ENCODE data around the gene HLA-DOA.

The HLA-DOA gene

DNA sequence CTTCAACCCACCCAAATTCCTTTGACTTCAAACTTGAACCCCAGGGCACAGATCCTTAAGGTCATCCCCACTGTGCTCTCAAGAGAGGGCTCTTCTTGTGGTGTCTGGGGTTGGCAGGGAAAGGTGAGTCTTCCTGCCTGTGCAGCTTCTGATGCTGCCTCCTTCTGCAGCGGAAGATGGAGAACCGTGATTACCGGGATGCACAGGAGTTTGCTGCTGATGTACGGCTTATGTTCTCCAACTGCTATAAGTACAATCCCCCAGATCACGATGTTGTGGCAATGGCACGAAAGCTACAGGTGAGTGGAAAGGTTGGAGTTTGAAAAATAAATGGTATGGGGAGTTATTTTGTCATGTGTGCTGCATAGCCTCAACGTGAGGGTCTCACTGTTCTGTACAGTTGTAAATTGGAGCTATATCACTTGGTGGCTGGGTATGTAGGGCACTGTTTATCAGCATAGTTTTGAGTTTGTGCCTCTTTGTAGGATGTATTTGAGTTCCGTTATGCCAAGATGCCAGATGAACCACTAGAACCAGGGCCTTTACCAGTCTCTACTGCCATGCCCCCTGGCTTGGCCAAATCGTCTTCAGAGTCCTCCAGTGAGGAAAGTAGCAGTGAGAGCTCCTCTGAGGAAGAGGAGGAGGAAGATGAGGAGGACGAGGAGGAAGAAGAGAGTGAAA lies 32.0 kb downstream of the HLA-DOA start:
- no peak for DNase-seq

DNA sequence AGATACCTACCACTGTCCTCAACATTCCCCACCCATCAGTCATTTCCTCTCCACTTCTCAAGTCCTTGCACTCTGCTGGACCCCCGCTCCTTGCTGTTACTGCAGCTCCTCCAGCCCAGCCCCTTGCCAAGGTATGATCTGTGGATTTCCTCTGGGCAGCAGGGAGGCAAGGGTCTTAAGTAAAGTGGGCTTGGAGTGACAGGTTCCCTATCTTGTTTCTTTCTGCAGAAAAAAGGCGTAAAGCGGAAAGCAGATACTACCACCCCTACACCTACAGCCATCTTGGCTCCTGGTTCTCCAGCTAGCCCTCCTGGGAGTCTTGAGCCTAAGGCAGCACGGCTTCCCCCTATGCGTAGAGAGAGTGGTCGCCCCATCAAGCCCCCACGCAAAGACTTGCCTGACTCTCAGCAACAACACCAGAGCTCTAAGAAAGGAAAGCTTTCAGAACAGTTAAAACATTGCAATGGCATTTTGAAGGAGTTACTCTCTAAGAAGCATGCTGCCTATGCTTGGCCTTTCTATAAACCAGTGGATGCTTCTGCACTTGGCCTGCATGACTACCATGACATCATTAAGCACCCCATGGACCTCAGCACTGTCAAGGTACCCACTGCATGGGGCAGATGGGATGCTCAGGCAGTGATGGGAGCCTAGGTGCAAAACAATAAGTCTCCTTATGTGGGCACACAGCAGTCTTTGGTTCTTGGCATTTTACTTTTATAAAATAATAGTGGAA lies 32.9 kb downstream of the HLA-DOA start:
- no peak for DNase-seq

GRCh38 chr6:32975886-32976285 lies 33.5 kb downstream of the HLA-DOA start:
- no peak for DNase-seq

DNA sequence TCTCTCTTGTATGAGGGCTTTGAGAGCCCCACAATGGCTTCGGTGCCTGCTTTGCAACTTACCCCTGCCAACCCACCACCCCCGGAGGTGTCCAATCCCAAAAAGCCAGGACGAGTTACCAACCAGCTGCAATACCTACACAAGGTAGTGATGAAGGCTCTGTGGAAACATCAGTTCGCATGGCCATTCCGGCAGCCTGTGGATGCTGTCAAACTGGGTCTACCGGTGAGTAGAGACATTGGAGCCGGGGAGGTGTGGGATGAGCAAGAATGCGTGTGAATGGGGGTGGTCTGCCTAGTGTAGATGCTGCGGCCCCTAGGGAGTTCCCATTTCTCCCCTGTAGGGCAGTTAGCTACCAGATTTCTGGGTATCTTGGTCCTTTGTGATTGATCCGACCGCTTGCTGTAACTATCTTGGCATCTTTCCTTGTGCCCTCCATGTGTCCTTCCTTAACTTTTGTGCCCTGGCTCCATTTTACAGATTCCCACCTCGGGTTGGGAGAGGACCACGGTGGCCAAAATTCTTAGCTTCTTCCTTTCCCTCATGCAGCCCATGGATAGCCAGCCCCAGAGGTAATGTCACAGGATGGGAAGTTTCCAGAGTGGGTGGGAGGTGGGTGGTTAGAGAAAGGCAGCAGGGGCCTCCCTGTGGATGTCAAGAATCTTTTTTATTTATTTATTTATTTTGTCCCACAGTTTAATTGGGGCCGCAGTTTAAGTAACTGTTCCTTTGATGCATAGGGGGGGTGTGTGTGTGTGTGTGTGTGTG lies 34.7 kb downstream of the HLA-DOA start:
- DNase-seq = no peak

DNA sequence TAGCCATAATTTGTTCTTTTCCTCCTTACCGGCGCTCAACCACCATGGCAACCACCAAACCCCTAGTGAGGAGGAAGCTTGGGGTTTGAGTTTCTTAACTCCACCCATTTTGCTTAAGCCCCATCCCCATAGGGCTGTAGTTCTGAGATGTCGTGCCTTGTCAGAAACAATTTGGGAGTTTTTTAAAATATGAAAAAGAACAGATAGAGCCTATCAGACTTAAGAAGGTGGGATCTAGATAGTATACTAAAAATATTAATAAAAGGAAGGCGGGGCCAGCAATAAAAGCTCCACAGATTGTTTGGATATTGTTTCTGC lies 35.4 kb downstream of the HLA-DOA start:
- DNase-seq = peak in 1 of 2 donors; percentile 71

DNA sequence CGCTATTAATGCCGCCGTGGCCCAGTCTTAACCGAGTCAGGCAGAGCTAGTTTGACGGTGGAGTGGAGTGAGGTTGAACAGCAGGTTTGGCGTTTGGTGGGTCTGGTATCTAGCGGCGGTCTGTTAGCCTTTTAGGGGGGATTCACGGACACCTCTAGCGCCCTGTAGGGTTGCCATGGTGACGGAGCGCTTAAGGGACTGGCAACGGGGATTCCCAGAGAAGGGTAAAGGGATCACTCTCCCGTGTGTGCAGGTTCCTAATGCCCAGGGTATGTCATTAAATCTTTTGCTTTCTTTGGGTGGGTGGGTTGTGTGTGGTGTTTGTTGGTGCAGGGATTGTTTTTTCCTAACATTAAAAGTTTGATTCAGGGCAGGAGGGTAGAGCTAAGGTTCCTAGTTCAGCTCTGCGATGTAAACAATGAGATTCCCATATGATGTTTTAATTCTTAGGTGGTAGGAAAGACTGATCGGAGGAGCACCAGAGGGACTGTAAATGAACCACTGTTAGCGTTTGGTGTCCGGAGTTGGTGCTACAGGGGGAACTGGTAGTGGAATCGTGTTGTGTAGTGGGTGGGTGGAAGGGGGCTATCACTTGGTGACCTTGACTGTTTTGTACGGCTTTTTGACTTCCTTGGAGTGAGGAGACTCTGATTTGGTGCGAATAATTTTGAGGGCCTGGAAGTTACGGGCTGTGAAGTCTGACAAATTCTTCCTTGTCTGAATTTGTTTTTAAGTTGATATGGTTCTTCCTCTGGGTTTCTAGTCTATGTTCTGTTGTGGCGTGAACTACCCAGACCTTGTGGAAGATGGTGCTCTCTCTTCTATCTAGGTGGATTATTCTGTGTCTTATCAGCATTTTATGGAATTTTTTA lies 36.0 kb downstream of the HLA-DOA start:
- DNase-seq = peak; percentile 71 to 80

DNA sequence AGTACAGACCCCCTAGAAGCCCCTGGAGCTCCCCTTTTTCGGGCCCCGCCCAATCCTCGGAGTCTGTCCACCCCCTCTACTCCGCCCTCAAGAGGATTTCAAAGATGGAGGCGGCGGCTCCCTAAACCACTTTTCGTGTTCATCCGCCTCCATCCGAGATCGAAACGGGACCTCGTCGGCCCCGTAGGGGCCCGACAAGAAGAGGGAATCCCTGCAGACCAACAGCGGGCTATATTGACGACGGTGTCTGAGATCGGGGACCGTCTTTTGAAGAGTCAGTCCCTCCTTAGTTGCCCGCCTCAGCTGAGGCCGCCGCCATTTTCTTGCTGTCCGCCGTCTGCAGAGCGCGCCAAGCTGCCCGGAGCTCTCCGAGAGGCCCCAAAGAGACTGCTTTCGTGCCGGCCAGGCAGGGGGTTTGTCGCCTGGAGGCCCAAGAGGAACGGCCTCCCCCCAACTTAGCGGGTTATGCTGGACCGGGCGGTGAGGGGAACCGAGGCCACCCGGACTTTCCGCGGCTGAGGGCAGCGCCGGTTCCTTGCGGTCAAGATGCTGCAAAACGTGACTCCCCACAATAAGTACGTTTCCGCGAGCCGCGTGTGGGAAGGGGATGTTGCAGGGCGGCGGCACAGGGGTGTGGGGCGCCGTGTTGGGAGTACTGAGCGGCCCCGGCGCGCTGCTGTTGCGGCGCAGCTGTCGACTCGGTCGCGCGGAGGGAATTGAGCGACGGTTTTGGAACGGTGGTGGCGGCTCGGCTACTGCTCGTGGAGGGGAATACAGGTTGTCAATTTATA lies 36.8 kb downstream of the HLA-DOA start:
- peak; percentile 50 to 68 for DNase-seq

DNA sequence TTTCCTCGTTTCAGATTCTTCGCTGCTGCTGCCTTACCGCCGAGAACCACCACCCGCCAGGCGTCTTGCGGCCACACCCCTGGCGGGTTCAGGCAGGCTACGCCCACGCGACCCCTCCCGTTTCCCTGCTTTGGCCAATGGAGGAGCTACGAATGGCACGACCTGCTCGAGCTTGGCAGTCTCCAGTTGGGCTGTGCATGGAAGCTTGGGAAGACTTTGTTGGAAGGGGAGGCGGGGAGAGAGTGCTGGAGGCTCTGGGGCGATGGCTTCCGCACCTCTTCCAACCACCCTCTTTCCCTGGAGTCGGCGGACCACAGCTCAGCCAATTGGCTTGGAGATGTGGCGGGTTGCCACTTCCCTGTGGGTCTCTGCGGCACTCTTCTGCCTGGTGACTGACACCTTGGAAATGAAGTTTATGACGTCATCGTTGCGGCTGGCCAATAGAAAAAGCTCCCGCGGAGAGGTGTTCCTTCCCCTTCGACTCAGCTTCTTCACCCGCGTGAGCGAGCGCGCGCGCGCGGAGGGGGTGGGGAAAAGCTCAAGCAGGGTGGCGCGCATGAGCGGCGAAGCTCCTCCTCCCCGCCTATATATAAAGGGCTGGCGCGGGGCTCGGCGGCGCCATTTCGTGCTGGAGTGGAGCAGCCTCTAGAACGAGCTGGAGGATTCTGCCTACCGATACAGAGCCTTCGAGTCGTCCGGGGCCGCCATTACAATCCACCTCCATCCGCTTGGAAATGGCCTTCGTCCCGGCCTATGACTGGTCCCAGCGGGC lies 37.6 kb downstream of the HLA-DOA start:
- DNase-seq = peak; percentile 100

GRCh38 chr6:32971242-32971580 lies 38.2 kb downstream of the HLA-DOA start:
- DNase-seq = no peak

GRCh38 chr6:32970413-32971241 lies 38.8 kb downstream of the HLA-DOA start:
- DNase-seq = peak; percentile 81 to 82

GRCh38 chr6:32969685-32970412 lies 39.5 kb downstream of the HLA-DOA start:
- peak; percentile 65 to 74 for DNase-seq

DNA sequence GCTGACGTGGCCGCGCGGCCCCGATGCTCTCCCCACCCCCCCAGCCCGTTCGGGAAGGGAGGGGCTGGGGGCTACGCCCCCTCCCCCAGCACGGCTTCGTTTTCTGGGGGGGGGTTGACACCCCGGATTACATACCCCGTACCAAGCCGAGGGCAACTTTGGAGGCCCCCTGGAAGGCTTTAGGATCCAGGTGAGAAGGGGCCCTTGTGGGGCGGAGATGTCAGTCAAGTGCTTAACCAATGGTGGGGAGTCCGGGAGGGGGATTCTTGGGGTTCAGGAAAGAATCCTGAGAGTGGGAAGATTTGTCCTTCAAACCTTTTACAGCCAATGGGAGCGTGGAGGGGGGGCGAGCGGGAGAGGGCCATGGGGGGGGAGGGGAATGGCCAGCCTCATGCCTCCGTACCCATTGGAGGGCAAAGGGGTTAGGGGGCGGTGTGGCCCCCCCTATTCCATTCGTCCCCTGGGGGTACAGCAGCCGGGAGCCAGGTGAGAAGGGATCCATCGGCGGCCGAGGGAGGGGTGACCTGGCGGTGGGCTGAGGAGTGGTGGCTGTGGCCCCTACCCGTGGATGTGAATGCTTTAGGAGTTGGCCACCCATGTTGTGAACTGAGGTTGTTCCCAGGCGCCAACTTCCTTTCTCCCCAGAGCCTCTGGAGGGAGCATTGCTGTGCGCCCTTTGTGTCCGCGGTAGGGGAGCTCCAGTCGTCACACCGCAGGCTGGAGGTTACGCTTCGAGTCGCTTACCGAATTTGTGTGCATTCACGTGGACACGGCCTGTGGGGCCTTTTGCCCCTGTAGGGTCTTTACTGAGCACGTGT lies 40.3 kb downstream of the HLA-DOA start:
- peak; percentile 62 to 68 for DNase-seq

GRCh38 chr6:32968093-32968866 lies 41.1 kb downstream of the HLA-DOA start, which contains the start of gene BRD2:
Gene BRD2 (plus strand): TSS chr6:32968594. CDS start chr6:32972899, 4,305 bp downstream.
- DNase-seq = peak; percentile 97 to 98

- DNase-seq = peak in 1 of 2 donors; percentile 64
Measured at GRCh38 chr6:32967151-32968091, 42.0 kb downstream of the HLA-DOA start.

DNA sequence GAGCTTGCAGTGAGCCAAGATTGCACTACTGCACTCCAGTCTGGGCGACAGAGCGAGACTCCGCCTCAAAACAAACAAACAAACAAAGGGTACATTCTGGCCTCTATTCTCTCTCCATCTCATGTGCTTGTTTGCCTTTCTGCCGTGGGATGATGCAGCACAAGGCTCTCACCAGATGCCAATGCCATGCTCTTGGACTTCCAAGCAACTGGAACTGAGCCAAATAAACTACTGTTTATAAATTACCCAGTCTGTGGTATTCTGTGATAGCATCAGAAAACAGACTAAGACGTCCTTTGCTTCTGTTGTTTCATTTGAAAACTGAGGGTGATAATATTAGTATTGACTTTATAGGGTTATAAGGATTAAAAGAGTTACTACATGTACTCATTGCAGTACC lies 44.6 kb downstream of the HLA-DOA start:
- DNase-seq = no peak

GRCh38 chr6:32963866-32964265 lies 45.5 kb downstream of the HLA-DOA start:
- no peak for DNase-seq
